ENCODE data around the gene SLC35B2. TPM values are rescaled to one million over a fixed set of nuclear protein-coding genes. Genes with fewer than 3 reads are reported as not detected.

Gene SLC35B2
- total and polyA plus RNA-seq, 9 of the 15 experiments (the other 6 are each of a cell fraction or from before 2014, with no cell fraction given), result 14.5 to 59.1 (median 47.1) TPM

GRCh38 chr6:44278315-44278714, 21.0 kb upstream of the SLC35B2 start:
- WGBS (ENCODE audit: insufficient coverage, low coverage, missing lambda C conversion rate), result 0% methylated on average over 3 of the region's 3 CpGs
- BruUV-seq (replicated peaks), result no TSS peak
- TF ChIP-seq E2F1 (CRISPR knock-in tag; IDR thresholded peaks at IDR 0.05), result no peak
- TF ChIP-seq TSC22D4 (tag; IDR thresholded peaks at IDR 0.05), result no peak
- TF ChIP-seq PHF8 (IDR thresholded peaks at IDR 0.05; ENCODE audit: borderline replicate concordance, low read length), result no peak
- no peak for TF ChIP-seq FOXA3 (CRISPR knock-in tag; conservative IDR thresholded peaks at IDR 0.05 in 1 of 2, IDR thresholded peaks at IDR 0.05 in 1 of 2)
- no peak for TF ChIP-seq CREBBP (IDR thresholded peaks at IDR 0.05; ENCODE audit: low read depth, low read length)
- TF ChIP-seq ZNF12 (CRISPR knock-in tag; IDR thresholded peaks at IDR 0.05), result no peak
- no peak for TF ChIP-seq CBFA2T3 (IDR thresholded peaks at IDR 0.05)
- H3K79me2 ChIP-seq (ENCODE audit: control insufficient read depth, insufficient read depth, low read length), result no peaks in the 10 kb centered on the region
- peaks cover 0 to 22% of the 10 kb centered on the region in 2 experiments; a peak in 2 of 5 replicates for H3K4me1 ChIP-seq (replicated peaks in 1 of 2; ENCODE audit: control insufficient read depth in 2 of 2, insufficient read depth in 2 of 2, low read length in 2 of 2)
- no peak overlapping the region for H3K9ac ChIP-seq (ENCODE audit: insufficient read depth in 1 of 2, low read depth in 2 of 2, low read length in 2 of 2)
- peaks cover 14% of the 10 kb centered on the region for H4K20me1 ChIP-seq (replicated peaks; ENCODE audit: control insufficient read depth, insufficient read depth, low read length)
- H2AFZ ChIP-seq (ENCODE audit: low read depth, low read length), result no peak overlapping the region
- H3K27ac ChIP-seq (ENCODE audit: extremely low read depth, low read depth, low read length), result no peak overlapping the region
- ChIA-PET POLR2A (interaction anchor here (0.6 to 1.5 kb wide), 5 partner anchors 8 to 45 kb away, joined by 3 to 5 read pairs (median 4); partner anchors contain the start of genes AARS2, HSP90AB1 and TMEM151B), CTCF (ENCODE audit: low intra/inter-chr PET ratio) (no interaction called here)
- H3K4me3 ChIP-seq, result no peak overlapping the region
- H3K9me3 ChIP-seq (replicated peaks; ENCODE audit: control insufficient read depth, insufficient read depth, low read depth, low read length), result no peaks in the 10 kb centered on the region
- intact Hi-C loops (cut with micrococcal nuclease) (no loop called here), in situ Hi-C loops (cut with MboI) (no loop called here)
- no peak overlapping the region for H3K4me2 ChIP-seq (ENCODE audit: insufficient read depth, low read length)
- peaks cover 69 to 89% of the 10 kb centered on the region in 2 experiments for H3K27me3 ChIP-seq (ENCODE audit: control insufficient read depth in 2 of 2, insufficient read depth in 2 of 2, low read length in 2 of 2)
- ATAC-seq (no peak), FAIRE-seq (no peak), DNase-seq (ENCODE audit: extremely low read depth in 1 of 4, low spot score in 3 of 4) (no peak)
- no peaks in the 10 kb centered on the region for H3K36me3 ChIP-seq (ENCODE audit: control insufficient read depth, insufficient read depth, low read length)
- H3K9me1 ChIP-seq (ENCODE audit: control insufficient read depth, insufficient read depth, low read length), result peaks cover 4% of the 10 kb centered on the region

All from K562 (cell line).